HCT116 (cell line): ENCODE data around the gene SLC39A12. TPM values are rescaled to one million over a fixed set of nuclear protein-coding genes. Genes with fewer than 3 reads are reported as not detected.

Experiments used
- ATAC-seq: fragments of 200-7000 bp; cut with Tn5 transposase; 2 replicates; pipeline ENCODE4 v1.9.1; 2020; ENCODE audit warnings: mild to moderate bottlenecking, moderate library complexity
- BruUV-seq: library from RNA; stranded (reverse); fragments of 400-500 nt; replicated peaks from 2 replicates; lab custom pipeline; 2021; lab: Mats Ljungman, UMichigan
- CTCF ChIA-PET: fragments of 300-600 bp; sonication (Branson Sonifier 250); formaldehyde crosslinking; loops from one replicate; lab custom pipeline; 2021; ENCODE audit warnings: antibody characterized with exemption; lab: Charles Lee
- POLR2A ChIA-PET: fragments of 300-600, 350-600 bp; sonication (Branson Sonifier 250); formaldehyde crosslinking; loops from one replicate; lab custom pipeline; 2021; ENCODE audit warnings: antibody characterized with exemption; lab: Charles Lee
- RAD21 ChIA-PET, 2 experiments: fragments of 300-600 bp; sonication (Branson Sonifier 250); formaldehyde crosslinking; loops; one replicate each; lab custom pipeline; 2023; ENCODE audit warnings: low total read pairs in 2 of 2; ENCODE audit not compliant: uncharacterized antibody in 2 of 2, unreplicated experiment in 2 of 2, low non-redundant PET in 1 of 2; lab: Charles Lee
- DNase-seq: peaks from one replicate; pipeline ENCODE4 v3.0.0-alpha.2; 2010; ENCODE audit warnings: low read depth, low spot score
- H2AFZ ChIP-seq: fragments of 200-600 bp; shearing (Covaris generic), sonication (generic); 2 replicates; pipeline ENCODE4 v1.6.1; 2017; ENCODE audit warnings: low read depth, mixed run types, mixed read lengths, antibody characterized with exemption, low read length; ENCODE audit not compliant: poor library complexity, severe bottlenecking
- H3K27ac ChIP-seq: 2 replicates; pipeline ENCODE4 v1.5.1; 2012; ENCODE audit warnings: low read depth, low read length
- H3K27me3 ChIP-seq: fragments of 200-600 bp; sonication (generic); 2 replicates; pipeline ENCODE4 v1.6.1; 2016; ENCODE audit warnings: mixed run types, low read length, mixed read lengths; ENCODE audit not compliant: insufficient read depth
- H3K36me3 ChIP-seq, 2 experiments: fragments of 200-500 bp in 1 of 2; fragments of 200-600 bp in 1 of 2; sonication (Bioruptor generic) in 1 of 2; sonication (generic) in 1 of 2; 2 replicates each; pipeline versions ENCODE4 v1.5.1 to v1.6.1; 2014 to 2016; ENCODE audit warnings: low read length in 2 of 2, inconsistent platforms in 1 of 2, mixed read lengths in 1 of 2, mixed run types in 1 of 2; ENCODE audit not compliant: insufficient read depth in 2 of 2, control insufficient read depth in 1 of 2
- H3K4me1 ChIP-seq, 2 experiments: fragments of 200-600 bp in 1 of 2; sonication (generic) in 1 of 2; 2 replicates each; pipeline versions ENCODE4 v1.5.1 to v1.6.1; 2012 to 2017; ENCODE audit warnings: low read length in 2 of 2, inconsistent platforms in 1 of 2, mild to moderate bottlenecking in 1 of 2, mixed read lengths in 1 of 2, mixed run types in 1 of 2, moderate library complexity in 1 of 2; ENCODE audit not compliant: insufficient read depth in 2 of 2, control insufficient read depth in 1 of 2
- H3K4me2 ChIP-seq: fragments of 200-600 bp; sonication (generic); 2 replicates; pipeline ENCODE4 v1.6.1; 2017; ENCODE audit warnings: mixed run types, low read length, mixed read lengths
- H3K4me3 ChIP-seq, 2 experiments: fragments of 200-600 bp in 1 of 2; sonication (generic) in 1 of 2; replicated peaks in 1 of 2; 2 replicates each; pipeline ENCODE4 v1.5.1; 2011 to 2016; ENCODE audit warnings: low read length in 2 of 2, control low read depth in 1 of 2, low read depth in 1 of 2, mild to moderate bottlenecking in 1 of 2, mixed read lengths in 1 of 2, mixed run types in 1 of 2
- H3K79me2 ChIP-seq: fragments of 200-600 bp; sonication (generic); 2 replicates; pipeline ENCODE4 v1.6.1; 2017; ENCODE audit warnings: mild to moderate bottlenecking, mixed run types, low read length, moderate library complexity, mixed read lengths; ENCODE audit not compliant: insufficient read depth
- H3K9ac ChIP-seq: fragments of 200-600 bp; sonication (generic); 2 replicates; pipeline ENCODE4 v1.6.1; 2016; ENCODE audit warnings: low read length, mixed read lengths
- H3K9me2 ChIP-seq: fragments of 200-600 bp; sonication (generic), shearing (Covaris generic); 2 replicates; pipeline ENCODE4 v1.6.1; 2017; ENCODE audit warnings: mixed run types, mild to moderate bottlenecking, moderate library complexity; ENCODE audit not compliant: insufficient read depth
- H3K9me3 ChIP-seq, 2 experiments: fragments of 200-500 bp in 1 of 2; fragments of 200-600 bp in 1 of 2; sonication (Bioruptor generic) in 1 of 2; sonication (generic) in 1 of 2; 2 replicates each; pipeline ENCODE4 v1.6.1; 2014 to 2017; ENCODE audit warnings: low read length in 2 of 2, mixed read lengths in 2 of 2, inconsistent platforms in 1 of 2, low read depth in 1 of 2, mild to moderate bottlenecking in 1 of 2, mixed run types in 1 of 2, moderate library complexity in 1 of 2; ENCODE audit not compliant: control insufficient read depth in 1 of 2, insufficient read depth in 1 of 2
- H4K20me1 ChIP-seq: fragments of 200-600 bp; sonication (generic), shearing (Covaris generic); 2 replicates; pipeline ENCODE4 v1.6.1; 2017; ENCODE audit warnings: mixed run types, mild to moderate bottlenecking, moderate library complexity; ENCODE audit not compliant: insufficient read depth
- CBX3 ChIP-seq: IDR thresholded peaks from 2 replicates; pipeline ENCODE4 v1.6.1; 2012; ENCODE audit warnings: low read depth
- CEBPB ChIP-seq: IDR thresholded peaks from 2 replicates; pipeline ENCODE4 v1.6.1; 2012; ENCODE audit warnings: low read depth
- ELF1 ChIP-seq: IDR thresholded peaks from 2 replicates; pipeline ENCODE4 v1.6.1; 2012; ENCODE audit warnings: low read depth, borderline replicate concordance
- EZH2 ChIP-seq: fragments of 200-600 bp; sonication (generic); IDR thresholded peaks from 2 replicates; pipeline ENCODE4 v1.6.1; 2017; ENCODE audit warnings: antibody characterized with exemption, mixed run types
- EZH2phosphoT487 ChIP-seq: fragments of 200-600 bp; IDR thresholded peaks from 2 replicates; pipeline ENCODE4 v1.6.1; 2018; ENCODE audit warnings: antibody characterized with exemption, borderline replicate concordance
- FOSL1 ChIP-seq: IDR thresholded peaks from 2 replicates; pipeline ENCODE4 v1.6.1; 2012; ENCODE audit warnings: low read depth
- POLR2A ChIP-seq: IDR thresholded peaks from 2 replicates; pipeline ENCODE4 v1.7.0; 2011; ENCODE audit warnings: borderline replicate concordance; ENCODE audit not compliant: insufficient read depth, insufficient read length; ENCODE audit errors: extremely low read depth
- SIN3A ChIP-seq: IDR thresholded peaks from 2 replicates; pipeline ENCODE4 v1.6.1; 2012; ENCODE audit warnings: low read depth
- SRF ChIP-seq: IDR thresholded peaks from 2 replicates; pipeline ENCODE4 v1.6.1; 2012; ENCODE audit warnings: low read depth
- TCF7L2 ChIP-seq: IDR thresholded peaks from 2 replicates; pipeline ENCODE4 v1.7.0; 2011; ENCODE audit warnings: borderline replicate concordance, inconsistent platforms; ENCODE audit not compliant: insufficient read depth, insufficient read length; ENCODE audit errors: extremely low read depth
- YY1 ChIP-seq: IDR thresholded peaks from 2 replicates; pipeline ENCODE4 v1.6.1; 2011; ENCODE audit warnings: low read length, low read depth, moderate library complexity, mild to moderate bottlenecking; ENCODE audit not compliant: insufficient replicate concordance; ENCODE audit errors: extremely low read depth
- ZFX ChIP-seq: fragments of 450-650 bp; IDR thresholded peaks from 2 replicates; pipeline ENCODE4 v1.6.1; 2017
- ZNF274 ChIP-seq: fragments of 200-500 bp; sonication (Bioruptor generic); IDR thresholded peaks from 2 replicates; pipeline ENCODE4 v1.6.1; 2014; ENCODE audit warnings: mild to moderate bottlenecking, low read depth, low read length, inconsistent platforms
- intact Hi-C: fragments of 100-400 bp; cut with micrococcal nuclease; formaldehyde crosslinking; loops from 2 replicates; pipeline ENCODE4 v1.10.0; 2022
- total RNA-seq: library from RNA; stranded (reverse); gene quantifications from one replicate; pipeline ENCODE4 v1.2.1, GENCODE V29; 2021; ENCODE audit not compliant: unreplicated experiment
- TF ChIP-seq, protein P1 (sequence below), 3 experiments: fragments of 200-600 bp in 1 of 3; sonication (generic) in 1 of 3; IDR thresholded peaks in 2 of 3; conservative IDR thresholded peaks in 1 of 3; 2 replicates each; pipeline ENCODE4 v1.5.1; 2012 to 2017; ENCODE audit warnings: low read depth in 2 of 3, low read length in 2 of 3, antibody characterized with exemption in 1 of 3, borderline replicate concordance in 1 of 3, control low read depth in 1 of 3, mild to moderate bottlenecking in 1 of 3, mixed read lengths in 1 of 3, mixed run types in 1 of 3, moderate library complexity in 1 of 3; ENCODE audit not compliant: insufficient read depth in 1 of 3
- TF ChIP-seq, protein P2 (sequence below): IDR thresholded peaks from 2 replicates; pipeline ENCODE4 v1.6.1; 2011; ENCODE audit warnings: mild to moderate bottlenecking, low read length, moderate library complexity; ENCODE audit not compliant: insufficient replicate concordance; ENCODE audit errors: extremely low read depth
- TF ChIP-seq, protein P3 (sequence below): IDR thresholded peaks from 2 replicates; pipeline ENCODE4 v1.6.1; 2012

The SLC39A12 gene
- total RNA-seq, 1 experiment from 2014 or later, result not detected

DNA sequence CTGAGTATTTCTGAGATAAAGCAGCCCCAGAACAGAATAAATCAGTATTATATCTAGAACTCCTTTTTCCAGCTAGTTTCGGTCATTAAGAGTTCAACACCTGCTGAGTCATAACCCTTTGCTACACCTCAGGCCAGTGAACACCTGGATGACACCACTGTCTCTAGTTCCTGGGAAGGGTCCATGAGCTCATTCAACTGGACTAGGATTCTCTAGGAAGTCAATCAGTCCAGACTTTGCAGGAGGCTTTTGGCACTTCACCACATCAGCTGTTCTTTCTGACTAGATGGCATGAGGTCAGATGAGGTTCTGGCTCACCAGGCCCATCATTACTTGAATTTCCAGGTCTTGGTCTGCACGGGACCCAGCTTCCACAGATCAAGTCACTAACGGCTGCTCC lies 11.7 kb downstream of the SLC39A12 start:
- H2AFZ ChIP-seq, result no peak overlapping the region
- H3K27me3 ChIP-seq, result no peaks in the 10 kb centered on the region
- H3K4me2 ChIP-seq, result no peak overlapping the region
- ChIA-PET POLR2A (no interaction called here), CTCF (no interaction called here), RAD21 (no interaction called here)
- H3K4me1 ChIP-seq, result no peaks in the 10 kb centered on the region
- no peak overlapping the region for H3K9ac ChIP-seq
- no peak overlapping the region for H3K27ac ChIP-seq
- H3K9me2 ChIP-seq, result no peaks in the 10 kb centered on the region
- no peaks in the 10 kb centered on the region for H3K36me3 ChIP-seq
- H3K4me3 ChIP-seq, result no peak overlapping the region
- BruUV-seq, result no TSS peak
- DNase-seq, result no peak
- intact Hi-C loops, result no loop called here
- ATAC-seq, result no peak
- no peaks in the 10 kb centered on the region for H3K79me2 ChIP-seq
- TF ChIP-seq TCF7L2, result no peak
- TF ChIP-seq EZH2phosphoT487, result no peak
- TF ChIP-seq ZFX, result no peak
- no peak for TF ChIP-seq YY1
- no peak for TF ChIP-seq CBX3
- no peak for TF ChIP-seq SRF
- no peak for TF ChIP-seq SIN3A
- no peak for TF ChIP-seq POLR2A
- TF ChIP-seq EZH2, result no peak
- TF ChIP-seq, protein P1, sequence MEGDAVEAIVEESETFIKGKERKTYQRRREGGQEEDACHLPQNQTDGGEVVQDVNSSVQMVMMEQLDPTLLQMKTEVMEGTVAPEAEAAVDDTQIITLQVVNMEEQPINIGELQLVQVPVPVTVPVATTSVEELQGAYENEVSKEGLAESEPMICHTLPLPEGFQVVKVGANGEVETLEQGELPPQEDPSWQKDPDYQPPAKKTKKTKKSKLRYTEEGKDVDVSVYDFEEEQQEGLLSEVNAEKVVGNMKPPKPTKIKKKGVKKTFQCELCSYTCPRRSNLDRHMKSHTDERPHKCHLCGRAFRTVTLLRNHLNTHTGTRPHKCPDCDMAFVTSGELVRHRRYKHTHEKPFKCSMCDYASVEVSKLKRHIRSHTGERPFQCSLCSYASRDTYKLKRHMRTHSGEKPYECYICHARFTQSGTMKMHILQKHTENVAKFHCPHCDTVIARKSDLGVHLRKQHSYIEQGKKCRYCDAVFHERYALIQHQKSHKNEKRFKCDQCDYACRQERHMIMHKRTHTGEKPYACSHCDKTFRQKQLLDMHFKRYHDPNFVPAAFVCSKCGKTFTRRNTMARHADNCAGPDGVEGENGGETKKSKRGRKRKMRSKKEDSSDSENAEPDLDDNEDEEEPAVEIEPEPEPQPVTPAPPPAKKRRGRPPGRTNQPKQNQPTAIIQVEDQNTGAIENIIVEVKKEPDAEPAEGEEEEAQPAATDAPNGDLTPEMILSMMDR (IDR thresholded peaks at IDR 0.05 in 2 of 3, conservative IDR thresholded peaks at IDR 0.05 in 1 of 3; ENCODE audit: borderline replicate concordance in 1 of 3, insufficient read depth in 1 of 3, low read depth in 2 of 3, low read length in 2 of 3), result no peak
- no peak for TF ChIP-seq ZNF274
- TF ChIP-seq FOSL1, result no peak
- no peak for TF ChIP-seq CEBPB
- TF ChIP-seq ELF1, result no peak
- TF ChIP-seq, protein P2, sequence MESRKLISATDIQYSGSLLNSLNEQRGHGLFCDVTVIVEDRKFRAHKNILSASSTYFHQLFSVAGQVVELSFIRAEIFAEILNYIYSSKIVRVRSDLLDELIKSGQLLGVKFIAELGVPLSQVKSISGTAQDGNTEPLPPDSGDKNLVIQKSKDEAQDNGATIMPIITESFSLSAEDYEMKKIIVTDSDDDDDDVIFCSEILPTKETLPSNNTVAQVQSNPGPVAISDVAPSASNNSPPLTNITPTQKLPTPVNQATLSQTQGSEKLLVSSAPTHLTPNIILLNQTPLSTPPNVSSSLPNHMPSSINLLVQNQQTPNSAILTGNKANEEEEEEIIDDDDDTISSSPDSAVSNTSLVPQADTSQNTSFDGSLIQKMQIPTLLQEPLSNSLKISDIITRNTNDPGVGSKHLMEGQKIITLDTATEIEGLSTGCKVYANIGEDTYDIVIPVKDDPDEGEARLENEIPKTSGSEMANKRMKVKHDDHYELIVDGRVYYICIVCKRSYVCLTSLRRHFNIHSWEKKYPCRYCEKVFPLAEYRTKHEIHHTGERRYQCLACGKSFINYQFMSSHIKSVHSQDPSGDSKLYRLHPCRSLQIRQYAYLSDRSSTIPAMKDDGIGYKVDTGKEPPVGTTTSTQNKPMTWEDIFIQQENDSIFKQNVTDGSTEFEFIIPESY, result no peak
- TF ChIP-seq, protein P3, sequence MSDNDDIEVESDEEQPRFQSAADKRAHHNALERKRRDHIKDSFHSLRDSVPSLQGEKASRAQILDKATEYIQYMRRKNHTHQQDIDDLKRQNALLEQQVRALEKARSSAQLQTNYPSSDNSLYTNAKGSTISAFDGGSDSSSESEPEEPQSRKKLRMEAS, result no peak
- TF ChIP-seq, all 23 proteins: peak for 0
- H3K9me3 ChIP-seq, result no peaks in the 10 kb centered on the region
- no peaks in the 10 kb centered on the region for H4K20me1 ChIP-seq
